SK-N-MC (cell line): ENCODE measurements around the gene PSMA2.

Source experiments
- EZH2 ChIP-seq: fragments of 200-600 bp; sonication (generic); IDR thresholded peaks from one replicate; pipeline ENCODE4 v1.6.1; 2017; ENCODE audit warnings: antibody characterized with exemption
- FOXP2 ChIP-seq: optimal IDR thresholded peaks from 2 replicates; pipeline ENCODE3; 2011; ENCODE audit warnings: mild to moderate bottlenecking, moderate library complexity; ENCODE audit not compliant: insufficient read depth; ENCODE audit errors: extremely low read length, control extremely low read depth
- POLR2AphosphoS5 ChIP-seq: IDR thresholded peaks from 2 replicates; pipeline ENCODE4 v1.6.1; 2012; ENCODE audit warnings: mild to moderate bottlenecking, low read depth, low read length, borderline replicate concordance

- TF ChIP-seq POLR2AphosphoS5 (no peak; the same call in 1 of the 2 replicates), EZH2 (no peak), FOXP2 (no peak)
Observed at GRCh38 chr7:42972699-42973500, 40.9 kb upstream of the PSMA2 start.
